Measurements from ENCODE around the gene MZF1. TPM values are rescaled to one million over a fixed set of nuclear protein-coding genes. Genes with fewer than 3 reads are reported as not detected.

MZF1 gene
- total and polyA plus RNA-seq, 9 of the 15 experiments (the other 6 are each of a cell fraction or from before 2014, with no cell fraction given) = 0.31 to 29.3 (median 11.5) TPM

DNA sequence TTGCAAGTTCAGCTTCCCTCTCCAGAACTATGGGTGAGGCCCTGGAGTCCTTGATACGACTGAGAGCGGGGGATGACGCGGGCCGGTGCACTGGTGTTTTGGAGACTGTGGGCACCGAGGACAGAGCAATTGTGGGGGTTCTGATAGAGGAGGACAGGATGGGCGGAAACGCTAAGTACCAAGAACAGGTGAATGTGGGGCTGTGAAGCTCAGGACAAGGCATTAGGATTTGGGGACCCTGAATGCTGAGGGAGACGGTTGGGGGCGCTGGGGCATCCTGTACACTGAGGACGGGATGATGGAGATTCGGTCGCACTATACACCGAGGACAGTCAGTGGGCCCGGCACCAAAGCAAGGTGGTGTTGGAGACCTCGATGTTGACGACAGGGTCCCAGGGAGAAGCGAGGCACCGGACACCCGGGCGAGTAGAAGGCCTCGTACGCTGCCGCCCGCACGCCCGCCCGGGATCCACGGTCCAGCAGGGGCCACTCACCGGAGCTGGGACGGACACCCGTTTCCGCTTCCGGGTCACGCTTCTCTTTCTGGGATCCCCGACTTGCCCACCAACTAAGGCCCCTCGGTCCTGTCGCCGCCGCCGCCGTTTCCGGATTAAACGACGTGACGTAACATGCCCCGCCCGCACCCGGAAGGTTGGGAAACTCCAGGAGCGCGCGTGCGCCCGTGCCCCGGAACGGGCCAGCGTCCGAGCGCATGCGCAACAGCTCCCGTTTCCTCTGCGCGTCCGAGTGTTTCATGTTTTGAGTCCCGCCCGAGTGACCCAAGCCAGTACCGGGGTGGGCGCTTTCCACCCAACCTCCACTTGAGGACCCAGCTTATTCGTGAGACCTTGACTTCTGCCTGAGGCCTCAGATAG is 18.4 kb downstream of the MZF1 start, which contains the start of gene CHMP2A (continued):
- TF ChIP-seq MAFK (IDR thresholded peaks at IDR 0.05; ENCODE audit: low read length) (no peak), DIDO1 (tag; IDR thresholded peaks at IDR 0.05; ENCODE audit: low read depth) (peak; percentile 76), ZNF444 (CRISPR knock-in tag; IDR thresholded peaks at IDR 0.05) (no peak), TSC22D4 (tag; IDR thresholded peaks at IDR 0.05) (no peak), KDM2B (CRISPR knock-in tag; IDR thresholded peaks at IDR 0.05) (no peak), SIN3B (IDR thresholded peaks at IDR 0.05; ENCODE audit: low read depth) (peak; percentile 85), ESRRA (IDR thresholded peaks at IDR 0.05; ENCODE audit: borderline replicate concordance, low read depth) (peak; percentile 70), NCOR1 (IDR thresholded peaks at IDR 0.05) (peak; percentile 46), KDM5B (IDR thresholded peaks at IDR 0.05; ENCODE audit: insufficient replicate concordance, low read depth, low read length) (peak; percentile 68), CHD1 (IDR thresholded peaks at IDR 0.05; ENCODE audit: low read length) (peak; percentile 48), BRF1 (IDR thresholded peaks at IDR 0.05; ENCODE audit: borderline replicate concordance, extremely low read depth, insufficient read length) (no peak), KDM4B (IDR thresholded peaks at IDR 0.05; ENCODE audit: borderline replicate concordance in 2 of 2, low read depth in 1 of 2) (peak in 1 of 2 experiments; percentile 96; a peak in 1 of 4 replicates), ZNF445 (CRISPR knock-in tag; IDR thresholded peaks at IDR 0.05; ENCODE audit: low read depth) (peak; percentile 7; the same call in 1 of the 2 replicates)
- TF ChIP-seq, protein P1, sequence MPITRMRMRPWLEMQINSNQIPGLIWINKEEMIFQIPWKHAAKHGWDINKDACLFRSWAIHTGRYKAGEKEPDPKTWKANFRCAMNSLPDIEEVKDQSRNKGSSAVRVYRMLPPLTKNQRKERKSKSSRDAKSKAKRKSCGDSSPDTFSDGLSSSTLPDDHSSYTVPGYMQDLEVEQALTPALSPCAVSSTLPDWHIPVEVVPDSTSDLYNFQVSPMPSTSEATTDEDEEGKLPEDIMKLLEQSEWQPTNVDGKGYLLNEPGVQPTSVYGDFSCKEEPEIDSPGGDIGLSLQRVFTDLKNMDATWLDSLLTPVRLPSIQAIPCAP (CRISPR knock-in tag; IDR thresholded peaks at IDR 0.05; ENCODE audit: borderline replicate concordance) = 0 out of 2 replicates have a peak, but pooled peaks have one; percentile 65
- TF ChIP-seq, protein P2, sequence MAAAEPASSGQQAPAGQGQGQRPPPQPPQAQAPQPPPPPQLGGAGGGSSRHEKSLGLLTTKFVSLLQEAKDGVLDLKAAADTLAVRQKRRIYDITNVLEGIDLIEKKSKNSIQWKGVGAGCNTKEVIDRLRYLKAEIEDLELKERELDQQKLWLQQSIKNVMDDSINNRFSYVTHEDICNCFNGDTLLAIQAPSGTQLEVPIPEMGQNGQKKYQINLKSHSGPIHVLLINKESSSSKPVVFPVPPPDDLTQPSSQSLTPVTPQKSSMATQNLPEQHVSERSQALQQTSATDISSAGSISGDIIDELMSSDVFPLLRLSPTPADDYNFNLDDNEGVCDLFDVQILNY (CRISPR knock-in tag; IDR thresholded peaks at IDR 0.05) = 0 out of 2 replicates have a peak, but pooled peaks have one; percentile 17
- TF ChIP-seq, protein P3, sequence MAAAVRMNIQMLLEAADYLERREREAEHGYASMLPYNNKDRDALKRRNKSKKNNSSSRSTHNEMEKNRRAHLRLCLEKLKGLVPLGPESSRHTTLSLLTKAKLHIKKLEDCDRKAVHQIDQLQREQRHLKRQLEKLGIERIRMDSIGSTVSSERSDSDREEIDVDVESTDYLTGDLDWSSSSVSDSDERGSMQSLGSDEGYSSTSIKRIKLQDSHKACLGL (CRISPR knock-in tag; IDR thresholded peaks at IDR 0.05; ENCODE audit: borderline replicate concordance, poor library complexity, severe bottlenecking) = no peak
- TF ChIP-seq, protein P4, sequence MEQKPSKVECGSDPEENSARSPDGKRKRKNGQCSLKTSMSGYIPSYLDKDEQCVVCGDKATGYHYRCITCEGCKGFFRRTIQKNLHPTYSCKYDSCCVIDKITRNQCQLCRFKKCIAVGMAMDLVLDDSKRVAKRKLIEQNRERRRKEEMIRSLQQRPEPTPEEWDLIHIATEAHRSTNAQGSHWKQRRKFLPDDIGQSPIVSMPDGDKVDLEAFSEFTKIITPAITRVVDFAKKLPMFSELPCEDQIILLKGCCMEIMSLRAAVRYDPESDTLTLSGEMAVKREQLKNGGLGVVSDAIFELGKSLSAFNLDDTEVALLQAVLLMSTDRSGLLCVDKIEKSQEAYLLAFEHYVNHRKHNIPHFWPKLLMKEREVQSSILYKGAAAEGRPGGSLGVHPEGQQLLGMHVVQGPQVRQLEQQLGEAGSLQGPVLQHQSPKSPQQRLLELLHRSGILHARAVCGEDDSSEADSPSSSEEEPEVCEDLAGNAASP (IDR thresholded peaks at IDR 0.05) = no peak

All from K562 (cell line).